H1 (cell line): ENCODE results near the gene GRID1. TPM values are rescaled to one million over a fixed set of nuclear protein-coding genes. Genes with fewer than 3 reads are reported as not detected.

Source experiments
- ZNF274 ChIP-seq: IDR thresholded peaks from 2 replicates; pipeline ENCODE4 v1.7.0; 2012; ENCODE audit warnings: low read length, borderline replicate concordance; ENCODE audit errors: extremely low read depth
- polyA plus RNA-seq, 7 experiments: library from polyadenylated mRNA; depleted of rRNA in 3 of 7; stranded (reverse) in 5 of 7; unstranded in 2 of 7; fragments of >200 nt in 5 of 7; fragments of 200-250 nt in 2 of 7; gene quantifications; 1 replicate in 5 of 7; 2 replicates in 1 of 7; 4 replicates in 1 of 7; pipeline versions ENCODE4 v1.2.1 to v1.2.3, GENCODE V29; 2011 to 2013; ENCODE audit warnings: missing spikeins in 2 of 7, mixed read lengths in 2 of 7
- total RNA-seq: library from RNA; stranded (reverse); fragmentation: NEBNext Ultra II Directional; extraction: Animal tissue kit (Norgen Biotek cat#: 25700); gene quantifications from 2 replicates; pipeline ENCODE4 v1.2.1, GENCODE V29; 2021
- TF ChIP-seq, protein P1 (sequence below), 3 experiments: IDR thresholded peaks; 1 replicate in 2 of 3; 2 replicates in 1 of 3; pipeline versions ENCODE4 v1.5.1 to v1.6.1; 2011; ENCODE audit warnings: low read length in 3 of 3, mild to moderate bottlenecking in 3 of 3, inconsistent platforms in 2 of 3, low read depth in 1 of 3, moderate library complexity in 1 of 3; ENCODE audit not compliant: insufficient read depth in 1 of 3; ENCODE audit errors: control extremely low read depth in 1 of 3
- TF ChIP-seq, protein P2 (sequence below): IDR thresholded peaks from 2 replicates; pipeline ENCODE4 v1.6.1; 2012; ENCODE audit warnings: inconsistent platforms

Gene GRID1
- total and polyA plus RNA-seq, 2 of the 8 experiments (the other 6 are each of a cell fraction or from before 2014, with no cell fraction given): 0.22 to 0.30 TPM

DNA sequence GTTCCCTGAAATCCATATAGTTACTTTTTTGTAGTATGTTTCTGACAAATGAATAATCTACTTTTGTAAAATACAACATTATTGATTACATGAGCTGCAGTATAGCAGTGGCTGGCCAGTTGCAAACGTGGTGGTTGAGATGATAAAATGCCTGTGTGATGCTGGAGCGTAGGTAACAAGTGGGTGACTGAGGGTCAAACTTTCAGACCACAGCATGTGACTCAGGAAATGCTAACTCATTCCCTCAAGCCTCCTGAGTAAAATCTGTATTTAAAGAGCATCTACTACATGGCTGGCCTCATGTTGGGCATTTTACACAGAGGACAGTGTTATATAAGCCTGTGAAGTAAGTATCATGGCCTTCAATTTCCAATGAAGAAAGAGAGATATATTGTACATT is 585.2 kb downstream of the GRID1 start (continued):
- TF ChIP-seq, protein P1, sequence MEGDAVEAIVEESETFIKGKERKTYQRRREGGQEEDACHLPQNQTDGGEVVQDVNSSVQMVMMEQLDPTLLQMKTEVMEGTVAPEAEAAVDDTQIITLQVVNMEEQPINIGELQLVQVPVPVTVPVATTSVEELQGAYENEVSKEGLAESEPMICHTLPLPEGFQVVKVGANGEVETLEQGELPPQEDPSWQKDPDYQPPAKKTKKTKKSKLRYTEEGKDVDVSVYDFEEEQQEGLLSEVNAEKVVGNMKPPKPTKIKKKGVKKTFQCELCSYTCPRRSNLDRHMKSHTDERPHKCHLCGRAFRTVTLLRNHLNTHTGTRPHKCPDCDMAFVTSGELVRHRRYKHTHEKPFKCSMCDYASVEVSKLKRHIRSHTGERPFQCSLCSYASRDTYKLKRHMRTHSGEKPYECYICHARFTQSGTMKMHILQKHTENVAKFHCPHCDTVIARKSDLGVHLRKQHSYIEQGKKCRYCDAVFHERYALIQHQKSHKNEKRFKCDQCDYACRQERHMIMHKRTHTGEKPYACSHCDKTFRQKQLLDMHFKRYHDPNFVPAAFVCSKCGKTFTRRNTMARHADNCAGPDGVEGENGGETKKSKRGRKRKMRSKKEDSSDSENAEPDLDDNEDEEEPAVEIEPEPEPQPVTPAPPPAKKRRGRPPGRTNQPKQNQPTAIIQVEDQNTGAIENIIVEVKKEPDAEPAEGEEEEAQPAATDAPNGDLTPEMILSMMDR (IDR thresholded peaks at IDR 0.05; ENCODE audit: control extremely low read depth in 1 of 3, insufficient read depth in 1 of 3, low read depth in 1 of 3, low read length in 3 of 3): no peak
- TF ChIP-seq ZNF274: no peak
- TF ChIP-seq, protein P2, sequence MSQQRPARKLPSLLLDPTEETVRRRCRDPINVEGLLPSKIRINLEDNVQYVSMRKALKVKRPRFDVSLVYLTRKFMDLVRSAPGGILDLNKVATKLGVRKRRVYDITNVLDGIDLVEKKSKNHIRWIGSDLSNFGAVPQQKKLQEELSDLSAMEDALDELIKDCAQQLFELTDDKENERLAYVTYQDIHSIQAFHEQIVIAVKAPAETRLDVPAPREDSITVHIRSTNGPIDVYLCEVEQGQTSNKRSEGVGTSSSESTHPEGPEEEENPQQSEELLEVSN: no peak
